ENCODE results near the gene SLC7A5. TPM values are rescaled to one million over a fixed set of nuclear protein-coding genes. Genes with fewer than 3 reads are reported as not detected.

SLC7A5 gene
- total and polyA plus RNA-seq, 2 of the 13 experiments (the other 11 are each of a cell fraction or from before 2014, with no cell fraction given), result 79.6 to 155 TPM

DNA sequence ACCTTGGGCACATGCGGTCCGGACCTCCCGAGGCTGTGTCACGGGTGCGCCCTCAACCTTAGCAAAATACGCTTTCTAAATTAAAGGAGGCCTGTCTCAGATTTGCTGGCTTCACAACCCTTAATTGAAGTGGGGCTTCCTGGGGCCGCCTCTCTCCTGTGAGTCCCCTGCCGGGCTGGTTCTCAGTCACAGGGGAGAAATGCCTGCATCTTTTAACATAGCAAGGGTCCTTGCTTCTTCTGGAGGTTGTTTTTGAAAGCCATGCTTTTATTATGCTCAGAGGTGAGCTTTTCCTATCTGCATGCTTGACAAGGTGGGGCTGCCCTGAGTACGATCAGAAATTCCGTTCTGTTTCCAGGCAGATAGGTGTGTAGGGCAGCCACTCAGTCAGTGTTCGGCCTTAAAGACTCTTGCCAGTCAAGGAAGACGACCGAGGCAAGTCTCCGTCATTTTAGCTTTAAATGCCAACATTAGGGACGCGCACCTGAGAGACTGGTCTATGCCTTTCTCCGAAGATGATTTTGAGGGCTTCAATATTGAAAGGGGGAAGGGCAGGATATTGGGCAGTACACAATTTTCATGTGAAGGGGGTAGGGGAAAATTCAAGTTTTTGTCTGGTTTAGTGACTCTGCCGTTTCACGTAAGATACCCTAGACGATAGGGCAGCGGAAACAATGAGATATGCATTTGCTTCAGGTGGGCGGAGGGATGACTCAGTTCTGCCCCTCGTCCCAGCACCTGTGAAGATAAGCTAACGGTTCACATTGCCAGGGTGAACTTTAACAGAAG, 5.5 kb upstream of the SLC7A5 start:
- Histone ChIP-seq H3K27ac (ENCODE audit: extremely low read length, insufficient read depth, low read length) (no peak overlapping the region), H3K9me3 (ENCODE audit: low read length) (no peaks in the 10 kb centered on the region), H4K20me1 (ENCODE audit: insufficient read depth, low read length) (no peaks in the 10 kb centered on the region), H2AFZ (ENCODE audit: low read length) (no peak overlapping the region), H3K9ac (ENCODE audit: insufficient read depth, low read depth, low read length) (no peak overlapping the region; the same call in 1 of the 2 replicates), H3K4me1 (ENCODE audit: insufficient read depth, low read length) (peaks cover 79% of the 10 kb centered on the region), H3K4me3 (replicated peaks in 1 of 3; ENCODE audit: insufficient read depth in 1 of 3, low read depth in 2 of 3, low read length in 3 of 3) (no peak overlapping the region), H3K36me3 (replicated peaks in 1 of 2; ENCODE audit: control insufficient read depth in 1 of 2, insufficient read depth in 2 of 2, low read length in 2 of 2) (no peaks in the 10 kb centered on the region), H3K79me2 (ENCODE audit: insufficient read depth, low read length) (no peaks in the 10 kb centered on the region), H3K4me2 (ENCODE audit: low read depth, low read length) (peak overlapping the region; percentile 54), H3K27me3 (ENCODE audit: control insufficient read depth in 1 of 2, insufficient read depth in 2 of 2, low read length in 2 of 2) (no peaks in the 10 kb centered on the region)
- in situ Hi-C loops (cut with HindIII; ENCODE audit: extremely low pct_ligation_motif_present, low pct_unique_long_range_greater_than_20kb) (loop anchor here (25.0 kb wide), 1 partner anchor 488 kb away; the partner anchor contains the start of genes FBXO31 and MAP1LC3B), intact Hi-C loops (cut with micrococcal nuclease; ENCODE audit: unreplicated experiment) (no loop called here)
- DNase-seq (ENCODE audit: low spot score), result no peak
- BruUV-seq (replicated peaks), result no TSS peak
- ATAC-seq, result no peak
- FAIRE-seq, result no peak
- WGBS (ENCODE audit: low lambda C conversion rate), result 57% methylated on average over 24 of the region's 24 CpGs
- POLR2A ChIA-PET, result interaction anchor here (1.0 to 2.5 kb wide), 6 partner anchors 21 to 109 kb away, joined by 3 to 15 read pairs (median 4); partner anchors contain the start of gene KLHDC4
- CTCF ChIA-PET (ENCODE audit: low intra/inter-chr PET ratio, low total read pairs), result interaction anchor here (5.7 kb wide), 1 partner anchor 96 kb away, joined by 154 read pairs; no protein-coding TSS in a partner anchor
- TF ChIP-seq NPAS2 (CRISPR knock-in tag; IDR thresholded peaks at IDR 0.05; ENCODE audit: borderline replicate concordance) (no peak), ZBTB38 (CRISPR knock-in tag; IDR thresholded peaks at IDR 0.05) (0 out of 2 replicates have a peak, but pooled peaks have one; percentile 4), HDAC1 (CRISPR knock-in tag; IDR thresholded peaks at IDR 0.05) (no peak), SOX6 (IDR thresholded peaks at IDR 0.05) (no peak), SOX6 (CRISPR knock-in tag; IDR thresholded peaks at IDR 0.05) (peak; percentile 39; the same call in 1 of the 2 replicates), FOSL2 (CRISPR knock-in tag; IDR thresholded peaks at IDR 0.05) (peak; percentile 81), ATF7 (IDR thresholded peaks at IDR 0.05) (no peak), ATF7 (CRISPR knock-in tag; IDR thresholded peaks at IDR 0.05) (no peak), TBX2 (CRISPR knock-in tag; IDR thresholded peaks at IDR 0.05; ENCODE audit: borderline replicate concordance) (no peak), REPIN1 (CRISPR knock-in tag; IDR thresholded peaks at IDR 0.05; ENCODE audit: borderline replicate concordance, low read depth) (no peak), ZNF136 (CRISPR knock-in tag; IDR thresholded peaks at IDR 0.05; ENCODE audit: low read depth) (no peak), SOX13 (IDR thresholded peaks at IDR 0.05) (no peak), SOX13 (CRISPR knock-in tag; conservative IDR thresholded peaks at IDR 0.05 in 1 of 2, IDR thresholded peaks at IDR 0.05 in 1 of 2) (peak in 1 of 2 experiments; percentile 32; a peak in 1 of 4 replicates), KMT2B (CRISPR knock-in tag; IDR thresholded peaks at IDR 0.05) (no peak), DNMT1 (CRISPR knock-in tag; IDR thresholded peaks at IDR 0.05) (0 out of 2 replicates have a peak, but pooled peaks have one; percentile 32)
- TF ChIP-seq, protein P1, sequence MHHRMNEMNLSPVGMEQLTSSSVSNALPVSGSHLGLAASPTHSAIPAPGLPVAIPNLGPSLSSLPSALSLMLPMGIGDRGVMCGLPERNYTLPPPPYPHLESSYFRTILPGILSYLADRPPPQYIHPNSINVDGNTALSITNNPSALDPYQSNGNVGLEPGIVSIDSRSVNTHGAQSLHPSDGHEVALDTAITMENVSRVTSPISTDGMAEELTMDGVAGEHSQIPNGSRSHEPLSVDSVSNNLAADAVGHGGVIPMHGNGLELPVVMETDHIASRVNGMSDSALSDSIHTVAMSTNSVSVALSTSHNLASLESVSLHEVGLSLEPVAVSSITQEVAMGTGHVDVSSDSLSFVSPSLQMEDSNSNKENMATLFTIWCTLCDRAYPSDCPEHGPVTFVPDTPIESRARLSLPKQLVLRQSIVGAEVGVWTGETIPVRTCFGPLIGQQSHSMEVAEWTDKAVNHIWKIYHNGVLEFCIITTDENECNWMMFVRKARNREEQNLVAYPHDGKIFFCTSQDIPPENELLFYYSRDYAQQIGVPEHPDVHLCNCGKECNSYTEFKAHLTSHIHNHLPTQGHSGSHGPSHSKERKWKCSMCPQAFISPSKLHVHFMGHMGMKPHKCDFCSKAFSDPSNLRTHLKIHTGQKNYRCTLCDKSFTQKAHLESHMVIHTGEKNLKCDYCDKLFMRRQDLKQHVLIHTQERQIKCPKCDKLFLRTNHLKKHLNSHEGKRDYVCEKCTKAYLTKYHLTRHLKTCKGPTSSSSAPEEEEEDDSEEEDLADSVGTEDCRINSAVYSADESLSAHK (CRISPR knock-in tag; IDR thresholded peaks at IDR 0.05; ENCODE audit: borderline replicate concordance), result no peak
- TF ChIP-seq, protein P2, sequence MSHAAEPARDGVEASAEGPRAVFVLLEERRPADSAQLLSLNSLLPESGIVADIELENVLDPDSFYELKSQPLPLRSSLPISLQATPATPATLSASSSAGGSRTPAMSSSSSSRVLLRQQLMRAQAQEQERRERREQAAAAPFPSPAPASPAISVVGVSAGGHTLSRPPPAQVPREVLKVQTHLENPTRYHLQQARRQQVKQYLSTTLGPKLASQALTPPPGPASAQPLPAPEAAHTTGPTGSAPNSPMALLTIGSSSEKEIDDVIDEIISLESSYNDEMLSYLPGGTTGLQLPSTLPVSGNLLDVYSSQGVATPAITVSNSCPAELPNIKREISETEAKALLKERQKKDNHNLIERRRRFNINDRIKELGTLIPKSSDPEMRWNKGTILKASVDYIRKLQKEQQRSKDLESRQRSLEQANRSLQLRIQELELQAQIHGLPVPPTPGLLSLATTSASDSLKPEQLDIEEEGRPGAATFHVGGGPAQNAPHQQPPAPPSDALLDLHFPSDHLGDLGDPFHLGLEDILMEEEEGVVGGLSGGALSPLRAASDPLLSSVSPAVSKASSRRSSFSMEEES (CRISPR knock-in tag; IDR thresholded peaks at IDR 0.05), result no peak
- TF ChIP-seq, protein P3, sequence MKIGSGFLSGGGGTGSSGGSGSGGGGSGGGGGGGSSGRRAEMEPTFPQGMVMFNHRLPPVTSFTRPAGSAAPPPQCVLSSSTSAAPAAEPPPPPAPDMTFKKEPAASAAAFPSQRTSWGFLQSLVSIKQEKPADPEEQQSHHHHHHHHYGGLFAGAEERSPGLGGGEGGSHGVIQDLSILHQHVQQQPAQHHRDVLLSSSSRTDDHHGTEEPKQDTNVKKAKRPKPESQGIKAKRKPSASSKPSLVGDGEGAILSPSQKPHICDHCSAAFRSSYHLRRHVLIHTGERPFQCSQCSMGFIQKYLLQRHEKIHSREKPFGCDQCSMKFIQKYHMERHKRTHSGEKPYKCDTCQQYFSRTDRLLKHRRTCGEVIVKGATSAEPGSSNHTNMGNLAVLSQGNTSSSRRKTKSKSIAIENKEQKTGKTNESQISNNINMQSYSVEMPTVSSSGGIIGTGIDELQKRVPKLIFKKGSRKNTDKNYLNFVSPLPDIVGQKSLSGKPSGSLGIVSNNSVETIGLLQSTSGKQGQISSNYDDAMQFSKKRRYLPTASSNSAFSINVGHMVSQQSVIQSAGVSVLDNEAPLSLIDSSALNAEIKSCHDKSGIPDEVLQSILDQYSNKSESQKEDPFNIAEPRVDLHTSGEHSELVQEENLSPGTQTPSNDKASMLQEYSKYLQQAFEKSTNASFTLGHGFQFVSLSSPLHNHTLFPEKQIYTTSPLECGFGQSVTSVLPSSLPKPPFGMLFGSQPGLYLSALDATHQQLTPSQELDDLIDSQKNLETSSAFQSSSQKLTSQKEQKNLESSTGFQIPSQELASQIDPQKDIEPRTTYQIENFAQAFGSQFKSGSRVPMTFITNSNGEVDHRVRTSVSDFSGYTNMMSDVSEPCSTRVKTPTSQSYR (CRISPR knock-in tag; IDR thresholded peaks at IDR 0.05; ENCODE audit: borderline replicate concordance), result 0 out of 2 replicates have a peak, but pooled peaks have one; percentile 11
